NCI-H2196 treated with DMSO at 0.1 percent for 48 hours (cell line): ENCODE data around the gene AK5.
"Not testable (repeated sequence)": the region's sequence is repeated elsewhere in the genome, so short reads cannot be mapped to it uniquely, and the experiment has no call there.

Experiments
- DNase-seq: peaks from one replicate; lab custom pipeline; 2025; ENCODE audit not compliant: unreplicated experiment; lab: John Stamatoyannopoulos, UW

AK5 gene

GRCh38 chr1:77287535-77287934, 5.7 kb downstream of the AK5 start:
- DNase-seq, result no peak

GRCh38 chr1:77288275-77288674, 6.5 kb downstream of the AK5 start:
- DNase-seq, result no peak

- no peak for DNase-seq
Measured at GRCh38 chr1:77290576-77290975, 8.8 kb downstream of the AK5 start.

GRCh38 chr1:77292551-77292950, 10.7 kb downstream of the AK5 start:
- no peak for DNase-seq

GRCh38 chr1:77300566-77300965, 18.7 kb downstream of the AK5 start:
- no peak for DNase-seq

- no peak for DNase-seq
Measured at GRCh38 chr1:77303387-77303786, 21.6 kb downstream of the AK5 start.

- DNase-seq, result no peak
Measured at GRCh38 chr1:77308889-77309621, 27.2 kb downstream of the AK5 start.

GRCh38 chr1:77310924-77311323, 29.1 kb downstream of the AK5 start:
- DNase-seq, result no peak

GRCh38 chr1:77312364-77312763, 30.5 kb downstream of the AK5 start:
- not testable (repeated sequence) for DNase-seq

- DNase-seq, result no peak
Measured at GRCh38 chr1:77313491-77313890, 31.7 kb downstream of the AK5 start.

GRCh38 chr1:77316006-77316405, 34.2 kb downstream of the AK5 start:
- DNase-seq, result no peak

- no peak for DNase-seq
Measured at GRCh38 chr1:77316966-77317365, 35.1 kb downstream of the AK5 start.

- no peak for DNase-seq
Measured at GRCh38 chr1:77319036-77319705, 37.4 kb downstream of the AK5 start.

- DNase-seq, result no peak
Measured at GRCh38 chr1:77322061-77322900, 40.5 kb downstream of the AK5 start.

GRCh38 chr1:77333501-77333900, 51.7 kb downstream of the AK5 start:
- no peak for DNase-seq

GRCh38 chr1:77336729-77337128, 54.9 kb downstream of the AK5 start:
- no peak for DNase-seq

GRCh38 chr1:77339326-77339725, 57.5 kb downstream of the AK5 start:
- no peak for DNase-seq

GRCh38 chr1:77341195-77341594, 59.4 kb downstream of the AK5 start:
- DNase-seq, result no peak

GRCh38 chr1:77342745-77343144, 60.9 kb downstream of the AK5 start:
- DNase-seq, result no peak

GRCh38 chr1:77347646-77348045, 65.8 kb downstream of the AK5 start:
- no peak for DNase-seq

- no peak for DNase-seq
Measured at GRCh38 chr1:77348549-77348948, 66.7 kb downstream of the AK5 start.

- no peak for DNase-seq
Measured at GRCh38 chr1:77349275-77349674, 67.5 kb downstream of the AK5 start.
